Panc1 (cell line): ENCODE results near the gene CCDC92B. TPM values are rescaled to one million over a fixed set of nuclear protein-coding genes. Genes with fewer than 3 reads are reported as not detected.

Experiments used
- ATAC-seq: fragments of 200-7000 bp; cut with Tn5 transposase; 2 replicates; pipeline ENCODE4 v1.9.1; 2020; ENCODE audit warnings: mild to moderate bottlenecking, moderate library complexity
- BruUV-seq: library from RNA; stranded (reverse); fragments of 400-500 nt; replicated peaks from 2 replicates; lab custom pipeline; 2021; lab: Mats Ljungman, UMichigan
- CTCF ChIA-PET: fragments of 300-600 bp; sonication (Branson Sonifier 250); formaldehyde crosslinking; loops from one replicate; lab custom pipeline; 2022; ENCODE audit warnings: antibody characterized with exemption; lab: Charles Lee
- POLR2A ChIA-PET: fragments of 300-600 bp; sonication (Branson Sonifier 250); formaldehyde crosslinking; loops from one replicate; lab custom pipeline; 2022; ENCODE audit warnings: antibody characterized with exemption; lab: Charles Lee
- DNase-seq: peaks from one replicate; pipeline ENCODE4 v3.0.0-alpha.2; 2010; ENCODE audit warnings: low read depth, low spot score
- H3K27ac ChIP-seq: 2 replicates; pipeline ENCODE4 v1.5.1; 2011; ENCODE audit warnings: mild to moderate bottlenecking, low read length, inconsistent platforms
- H3K27me3 ChIP-seq: fragments of 200-500 bp; sonication (Bioruptor generic); 2 replicates; pipeline ENCODE4 v1.6.0; 2014; ENCODE audit warnings: low read length, inconsistent platforms; ENCODE audit not compliant: control insufficient read depth, insufficient read depth
- H3K36me3 ChIP-seq: fragments of 200-500 bp; sonication (Bioruptor generic); 2 replicates; pipeline ENCODE4 v1.5.1; 2014; ENCODE audit warnings: inconsistent platforms, mild to moderate bottlenecking, low read length, moderate library complexity; ENCODE audit not compliant: control insufficient read depth, insufficient read depth
- H3K4me1 ChIP-seq: 2 replicates; pipeline ENCODE4 v1.5.1; 2011; ENCODE audit warnings: inconsistent platforms, mild to moderate bottlenecking, low read length, moderate library complexity; ENCODE audit not compliant: control insufficient read depth, insufficient read depth
- H3K4me3 ChIP-seq, 2 experiments: 2 replicates each; pipeline ENCODE4 v1.5.1; 2011 to 2012; ENCODE audit warnings: low read depth in 2 of 2, low read length in 2 of 2, mild to moderate bottlenecking in 2 of 2, inconsistent platforms in 1 of 2, moderate library complexity in 1 of 2
- H3K9me3 ChIP-seq: fragments of 200-500 bp; sonication (Bioruptor generic); 2 replicates; pipeline ENCODE4 v1.5.1; 2014; ENCODE audit warnings: low read depth, mild to moderate bottlenecking, inconsistent platforms, low read length, moderate library complexity; ENCODE audit not compliant: control insufficient read depth, insufficient read depth
- POLR2AphosphoS5 ChIP-seq: IDR thresholded peaks from 2 replicates; pipeline ENCODE4 v1.6.1; 2012; ENCODE audit warnings: mild to moderate bottlenecking, low read depth, low read length, moderate library complexity
- SIN3A ChIP-seq: IDR thresholded peaks from 2 replicates; pipeline ENCODE4 v1.6.1; 2012; ENCODE audit warnings: low read depth, mild to moderate bottlenecking, low read length, moderate library complexity, borderline replicate concordance; ENCODE audit not compliant: insufficient read depth
- TCF7L2 ChIP-seq: IDR thresholded peaks from 2 replicates; pipeline ENCODE4 v1.6.1; 2011; ENCODE audit warnings: mild to moderate bottlenecking, low read depth, low read length, inconsistent platforms
- in situ Hi-C: cut with HindIII; loops from 2 replicates; pipeline ENCODE4 v1.10.0; 2016; ENCODE audit warnings: low sequenced_read_pairs, low pct_unique_long_range_greater_than_20kb
- intact Hi-C: fragments of 100-400 bp; cut with micrococcal nuclease; formaldehyde crosslinking; loops from one replicate; pipeline ENCODE4 v1.10.0; 2022; ENCODE audit not compliant: unreplicated experiment
- total RNA-seq: library from RNA; stranded (reverse); gene quantifications from one replicate; pipeline ENCODE4 v1.2.1, GENCODE V29; 2021; ENCODE audit not compliant: unreplicated experiment
- TF ChIP-seq, protein P1 (sequence below), 2 experiments: IDR thresholded peaks; 2 replicates each; pipeline ENCODE4 v1.6.1; 2011 to 2012; ENCODE audit warnings: low read depth in 2 of 2, control low read depth in 1 of 2, low read length in 1 of 2, mild to moderate bottlenecking in 1 of 2, moderate library complexity in 1 of 2; ENCODE audit not compliant: insufficient read depth in 1 of 2
- TF ChIP-seq, protein P2 (sequence below): fragments of 450-650 bp; IDR thresholded peaks from 2 replicates; pipeline ENCODE4 v1.5.1; 2017; ENCODE audit warnings: mild to moderate bottlenecking

The CCDC92B gene
- total RNA-seq, 1 experiment from 2014 or later: 0.51 TPM

DNA sequence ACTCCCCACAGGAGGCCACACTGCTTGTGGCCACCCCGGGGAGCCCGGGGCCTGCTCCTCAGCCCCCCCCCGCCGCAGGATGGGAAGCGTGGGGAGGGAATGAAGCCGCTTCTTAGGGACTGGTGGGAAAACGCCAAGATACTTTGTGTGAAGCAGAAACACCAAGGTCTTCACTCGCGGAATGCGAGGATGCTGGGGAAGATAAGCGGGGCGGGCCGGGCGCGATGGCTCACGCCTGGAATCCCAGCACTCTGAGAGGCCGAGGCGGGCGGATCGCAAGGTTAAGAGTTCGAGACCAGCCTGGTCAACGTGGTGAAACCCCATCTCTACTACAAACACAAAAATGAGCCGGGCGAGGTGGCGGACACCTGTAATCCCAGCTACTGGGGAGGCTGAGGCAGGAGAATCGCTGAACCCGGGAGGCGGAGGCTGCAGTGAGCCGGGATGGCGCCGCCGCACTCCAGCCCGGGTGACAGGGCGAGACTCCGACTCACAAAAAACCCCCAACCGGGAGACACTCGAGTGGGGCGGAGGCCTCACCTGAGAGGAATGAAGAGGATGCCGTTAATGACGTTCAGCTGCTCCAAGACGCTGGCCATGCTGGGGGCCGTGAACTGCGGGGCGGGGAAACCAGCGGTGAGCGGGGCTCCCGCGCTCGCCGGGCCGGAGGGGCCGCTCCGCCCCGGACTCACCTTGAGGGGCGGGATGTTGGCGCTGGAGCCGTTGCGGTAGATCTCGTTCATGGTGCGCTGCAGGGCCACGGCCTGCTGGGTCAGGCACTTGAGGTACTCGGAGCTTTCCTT, 58.2 kb downstream of the CCDC92B start:
- intact Hi-C loops: no loop called here
- TF ChIP-seq, protein P1, sequence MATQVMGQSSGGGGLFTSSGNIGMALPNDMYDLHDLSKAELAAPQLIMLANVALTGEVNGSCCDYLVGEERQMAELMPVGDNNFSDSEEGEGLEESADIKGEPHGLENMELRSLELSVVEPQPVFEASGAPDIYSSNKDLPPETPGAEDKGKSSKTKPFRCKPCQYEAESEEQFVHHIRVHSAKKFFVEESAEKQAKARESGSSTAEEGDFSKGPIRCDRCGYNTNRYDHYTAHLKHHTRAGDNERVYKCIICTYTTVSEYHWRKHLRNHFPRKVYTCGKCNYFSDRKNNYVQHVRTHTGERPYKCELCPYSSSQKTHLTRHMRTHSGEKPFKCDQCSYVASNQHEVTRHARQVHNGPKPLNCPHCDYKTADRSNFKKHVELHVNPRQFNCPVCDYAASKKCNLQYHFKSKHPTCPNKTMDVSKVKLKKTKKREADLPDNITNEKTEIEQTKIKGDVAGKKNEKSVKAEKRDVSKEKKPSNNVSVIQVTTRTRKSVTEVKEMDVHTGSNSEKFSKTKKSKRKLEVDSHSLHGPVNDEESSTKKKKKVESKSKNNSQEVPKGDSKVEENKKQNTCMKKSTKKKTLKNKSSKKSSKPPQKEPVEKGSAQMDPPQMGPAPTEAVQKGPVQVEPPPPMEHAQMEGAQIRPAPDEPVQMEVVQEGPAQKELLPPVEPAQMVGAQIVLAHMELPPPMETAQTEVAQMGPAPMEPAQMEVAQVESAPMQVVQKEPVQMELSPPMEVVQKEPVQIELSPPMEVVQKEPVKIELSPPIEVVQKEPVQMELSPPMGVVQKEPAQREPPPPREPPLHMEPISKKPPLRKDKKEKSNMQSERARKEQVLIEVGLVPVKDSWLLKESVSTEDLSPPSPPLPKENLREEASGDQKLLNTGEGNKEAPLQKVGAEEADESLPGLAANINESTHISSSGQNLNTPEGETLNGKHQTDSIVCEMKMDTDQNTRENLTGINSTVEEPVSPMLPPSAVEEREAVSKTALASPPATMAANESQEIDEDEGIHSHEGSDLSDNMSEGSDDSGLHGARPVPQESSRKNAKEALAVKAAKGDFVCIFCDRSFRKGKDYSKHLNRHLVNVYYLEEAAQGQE (IDR thresholded peaks at IDR 0.05; ENCODE audit: insufficient read depth in 1 of 2, low read depth in 2 of 2, low read length in 1 of 2): no peak
- no peak for TF ChIP-seq SIN3A
- TF ChIP-seq TCF7L2: no peak
- TF ChIP-seq, protein P2, sequence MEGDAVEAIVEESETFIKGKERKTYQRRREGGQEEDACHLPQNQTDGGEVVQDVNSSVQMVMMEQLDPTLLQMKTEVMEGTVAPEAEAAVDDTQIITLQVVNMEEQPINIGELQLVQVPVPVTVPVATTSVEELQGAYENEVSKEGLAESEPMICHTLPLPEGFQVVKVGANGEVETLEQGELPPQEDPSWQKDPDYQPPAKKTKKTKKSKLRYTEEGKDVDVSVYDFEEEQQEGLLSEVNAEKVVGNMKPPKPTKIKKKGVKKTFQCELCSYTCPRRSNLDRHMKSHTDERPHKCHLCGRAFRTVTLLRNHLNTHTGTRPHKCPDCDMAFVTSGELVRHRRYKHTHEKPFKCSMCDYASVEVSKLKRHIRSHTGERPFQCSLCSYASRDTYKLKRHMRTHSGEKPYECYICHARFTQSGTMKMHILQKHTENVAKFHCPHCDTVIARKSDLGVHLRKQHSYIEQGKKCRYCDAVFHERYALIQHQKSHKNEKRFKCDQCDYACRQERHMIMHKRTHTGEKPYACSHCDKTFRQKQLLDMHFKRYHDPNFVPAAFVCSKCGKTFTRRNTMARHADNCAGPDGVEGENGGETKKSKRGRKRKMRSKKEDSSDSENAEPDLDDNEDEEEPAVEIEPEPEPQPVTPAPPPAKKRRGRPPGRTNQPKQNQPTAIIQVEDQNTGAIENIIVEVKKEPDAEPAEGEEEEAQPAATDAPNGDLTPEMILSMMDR: no peak
- TF ChIP-seq POLR2AphosphoS5: no peak
- no peak for DNase-seq
- Histone ChIP-seq H3K27ac (no peak overlapping the region), H3K36me3 (no peaks in the 10 kb centered on the region), H3K4me3 (no peak overlapping the region), H3K27me3 (no peaks in the 10 kb centered on the region), H3K4me1 (peaks cover 7% of the 10 kb centered on the region), H3K9me3 (no peaks in the 10 kb centered on the region)
- ChIA-PET POLR2A (no interaction called here), CTCF (no interaction called here)
- BruUV-seq: no TSS peak
- in situ Hi-C loops: no loop called here
- ATAC-seq: no peak

DNA sequence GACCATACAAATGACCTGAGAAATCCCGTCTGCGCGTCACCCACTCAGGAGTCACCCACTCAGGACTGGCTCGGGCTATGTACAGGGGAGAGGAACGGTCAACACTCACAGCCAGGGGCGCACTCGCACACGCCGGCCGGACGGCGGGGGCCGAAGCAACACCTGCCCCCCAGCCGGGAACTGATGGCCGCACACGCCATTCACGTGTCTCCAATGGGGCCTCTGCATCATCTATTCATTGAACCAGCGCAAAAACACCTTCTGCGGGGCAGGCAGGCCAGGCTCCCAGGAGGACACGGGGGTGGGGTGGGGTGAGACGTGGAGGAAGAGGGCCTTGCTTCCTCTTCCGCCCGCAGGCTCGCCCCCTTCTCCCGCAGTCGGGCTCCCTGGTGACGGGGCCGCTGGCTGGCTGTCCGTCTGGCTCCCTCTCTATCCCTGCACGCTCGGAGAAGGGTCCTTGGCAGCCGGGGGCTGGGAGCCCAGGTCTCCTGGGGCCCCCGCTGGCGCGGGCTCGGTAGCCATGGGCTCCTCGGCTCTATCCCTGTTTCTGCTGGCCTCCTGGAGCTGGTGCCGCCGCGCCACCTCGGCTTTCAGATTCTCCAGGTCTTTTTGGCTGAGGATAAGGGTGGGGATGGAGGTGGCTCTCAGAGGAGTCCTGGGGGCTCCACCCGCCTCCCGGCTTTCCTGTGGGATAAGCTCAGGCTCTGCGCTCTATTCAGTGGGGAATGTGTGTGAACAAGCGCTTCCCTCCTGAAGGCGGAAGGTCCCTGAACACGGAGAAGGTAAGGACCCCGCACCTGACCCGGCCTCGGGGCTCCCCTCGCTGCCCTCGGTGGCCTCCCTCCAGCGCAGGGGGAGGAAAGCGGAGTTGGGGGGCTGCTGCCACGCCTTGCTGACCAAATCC, 59.0 kb downstream of the CCDC92B start:
- BruUV-seq: no TSS peak
- TF ChIP-seq SIN3A (no peak), POLR2AphosphoS5 (no peak), TCF7L2 (no peak)
- TF ChIP-seq, protein P2: no peak
- TF ChIP-seq, protein P1 (IDR thresholded peaks at IDR 0.05; ENCODE audit: insufficient read depth in 1 of 2, low read depth in 2 of 2, low read length in 1 of 2): no peak
- CTCF ChIA-PET: no interaction called here
- no peak overlapping the region for H3K27ac ChIP-seq
- H3K27me3 ChIP-seq: no peaks in the 10 kb centered on the region
- ATAC-seq: no peak
- H3K36me3 ChIP-seq: no peaks in the 10 kb centered on the region
- H3K9me3 ChIP-seq: no peaks in the 10 kb centered on the region
- peaks cover 14% of the 10 kb centered on the region for H3K4me1 ChIP-seq
- no peak overlapping the region for H3K4me3 ChIP-seq
- POLR2A ChIA-PET: no interaction called here
- DNase-seq: no peak
- intact Hi-C loops (no loop called here), in situ Hi-C loops (no loop called here)
